Measurements from ENCODE around the gene TMTC2. TPM values are rescaled to one million over a fixed set of nuclear protein-coding genes. Genes with fewer than 3 reads are reported as not detected.
"Not testable (repeated sequence)": the region's sequence is repeated elsewhere in the genome, so short reads cannot be mapped to it uniquely, and the experiment has no call there.

The TMTC2 gene
- total RNA-seq, 1 donor from 2014 or later, result 12.3 TPM

DNA sequence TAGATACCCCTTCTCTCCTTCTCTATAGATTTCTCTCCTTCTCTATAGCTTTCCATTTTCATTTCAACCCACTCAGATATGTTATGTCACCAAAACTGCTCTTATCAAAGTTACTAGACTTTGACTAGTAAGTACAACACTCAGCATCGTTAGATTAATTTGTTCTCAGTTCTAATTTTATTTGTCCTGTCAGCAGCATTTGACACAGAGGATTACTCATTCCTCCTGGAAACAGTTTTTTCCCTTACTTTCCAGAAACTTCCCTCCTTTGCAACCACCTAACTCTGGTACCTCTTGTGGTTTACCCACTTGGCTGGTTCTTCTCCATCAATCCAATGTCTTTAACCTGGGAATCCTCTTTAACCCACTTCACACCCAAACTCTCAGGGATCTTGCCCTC, 423.7 kb downstream of the TMTC2 start:
- DNase-seq (ENCODE audit: low read depth, low spot score), result no peak

GRCh38 chr12:83113945-83114344, 427.2 kb downstream of the TMTC2 start:
- no peak for DNase-seq (ENCODE audit: low read depth, low spot score)
- Mint-ChIP-seq H3K4me1 (no peaks in the 10 kb centered on the region), H3K27me3 (ENCODE audit: low read depth) (no peaks in the 10 kb centered on the region), H3K36me3 (ENCODE audit: low read depth) (peaks cover 13% of the 10 kb centered on the region), H3K27ac (ENCODE audit: unreplicated experiment) (no peak overlapping the region), H3K9me3 (peaks cover 13% of the 10 kb centered on the region), H3K4me3 (no peak overlapping the region)
- TF ChIP-seq, protein P1, sequence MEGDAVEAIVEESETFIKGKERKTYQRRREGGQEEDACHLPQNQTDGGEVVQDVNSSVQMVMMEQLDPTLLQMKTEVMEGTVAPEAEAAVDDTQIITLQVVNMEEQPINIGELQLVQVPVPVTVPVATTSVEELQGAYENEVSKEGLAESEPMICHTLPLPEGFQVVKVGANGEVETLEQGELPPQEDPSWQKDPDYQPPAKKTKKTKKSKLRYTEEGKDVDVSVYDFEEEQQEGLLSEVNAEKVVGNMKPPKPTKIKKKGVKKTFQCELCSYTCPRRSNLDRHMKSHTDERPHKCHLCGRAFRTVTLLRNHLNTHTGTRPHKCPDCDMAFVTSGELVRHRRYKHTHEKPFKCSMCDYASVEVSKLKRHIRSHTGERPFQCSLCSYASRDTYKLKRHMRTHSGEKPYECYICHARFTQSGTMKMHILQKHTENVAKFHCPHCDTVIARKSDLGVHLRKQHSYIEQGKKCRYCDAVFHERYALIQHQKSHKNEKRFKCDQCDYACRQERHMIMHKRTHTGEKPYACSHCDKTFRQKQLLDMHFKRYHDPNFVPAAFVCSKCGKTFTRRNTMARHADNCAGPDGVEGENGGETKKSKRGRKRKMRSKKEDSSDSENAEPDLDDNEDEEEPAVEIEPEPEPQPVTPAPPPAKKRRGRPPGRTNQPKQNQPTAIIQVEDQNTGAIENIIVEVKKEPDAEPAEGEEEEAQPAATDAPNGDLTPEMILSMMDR (conservative IDR thresholded peaks at IDR 0.05), result no peak

More for the DNA sequence above, 423.7 kb downstream of the TMTC2 start:
- no peak overlapping the region for H3K4me3 Mint-ChIP-seq
- peaks cover 3% of the 10 kb centered on the region for H3K9me3 Mint-ChIP-seq
- TF ChIP-seq, protein P1 (conservative IDR thresholded peaks at IDR 0.05), result no peak
- H3K27ac Mint-ChIP-seq (ENCODE audit: unreplicated experiment), result no peak overlapping the region
- no peaks in the 10 kb centered on the region for H3K4me1 Mint-ChIP-seq
- no peaks in the 10 kb centered on the region for H3K27me3 Mint-ChIP-seq (ENCODE audit: low read depth)
- peaks cover 3% of the 10 kb centered on the region for H3K36me3 Mint-ChIP-seq (ENCODE audit: low read depth)

GRCh38 chr12:83114966-83115365, 428.3 kb downstream of the TMTC2 start:
- TF ChIP-seq, protein P1 (conservative IDR thresholded peaks at IDR 0.05), result no peak
- no peak for DNase-seq (ENCODE audit: low read depth, low spot score)
- Mint-ChIP-seq H3K4me1 (no peaks in the 10 kb centered on the region), H3K36me3 (ENCODE audit: low read depth) (peaks cover 10% of the 10 kb centered on the region), H3K4me3 (no peak overlapping the region), H3K9me3 (peaks cover 10% of the 10 kb centered on the region), H3K27ac (ENCODE audit: unreplicated experiment) (no peak overlapping the region), H3K27me3 (ENCODE audit: low read depth) (no peaks in the 10 kb centered on the region)

DNA sequence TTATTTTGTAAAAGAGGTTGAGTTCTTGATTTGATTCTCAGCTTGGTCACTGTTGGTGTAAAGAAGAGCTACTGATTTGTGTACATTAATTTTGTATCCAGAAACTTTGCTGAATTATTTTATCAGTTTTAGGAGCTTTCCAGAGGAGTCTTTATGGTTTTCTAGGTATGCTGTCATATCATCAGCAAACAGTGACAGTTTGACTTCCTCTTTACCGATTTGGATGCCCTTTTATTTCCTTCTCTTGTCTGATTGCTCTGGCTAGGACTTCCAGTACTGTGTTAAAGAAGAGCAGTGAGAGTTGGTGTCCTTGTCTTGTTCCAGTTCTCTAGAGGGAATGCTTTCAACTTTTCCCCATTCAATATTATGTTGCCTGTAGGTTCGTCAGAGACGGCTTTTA, 431.2 kb downstream of the TMTC2 start:
- peaks cover 12% of the 10 kb centered on the region for H3K9me3 Mint-ChIP-seq
- not testable (repeated sequence) for H3K36me3 Mint-ChIP-seq (ENCODE audit: low read depth); H3K4me3 Mint-ChIP-seq; DNase-seq (ENCODE audit: low read depth, low spot score); H3K4me1 Mint-ChIP-seq; H3K27ac Mint-ChIP-seq (ENCODE audit: unreplicated experiment); H3K27me3 Mint-ChIP-seq (ENCODE audit: low read depth)

GRCh38 chr12:83121897-83122622, 435.4 kb downstream of the TMTC2 start:
- no peak for DNase-seq (ENCODE audit: low read depth, low spot score)
- Mint-ChIP-seq H3K4me1 (no peaks in the 10 kb centered on the region), H3K9me3 (peaks cover 5% of the 10 kb centered on the region), H3K27me3 (ENCODE audit: low read depth) (no peaks in the 10 kb centered on the region), H3K4me3 (no peak overlapping the region), H3K27ac (ENCODE audit: unreplicated experiment) (no peak overlapping the region), H3K36me3 (ENCODE audit: low read depth) (peaks cover 2% of the 10 kb centered on the region)
- TF ChIP-seq, protein P1 (conservative IDR thresholded peaks at IDR 0.05), result no peak

DNA sequence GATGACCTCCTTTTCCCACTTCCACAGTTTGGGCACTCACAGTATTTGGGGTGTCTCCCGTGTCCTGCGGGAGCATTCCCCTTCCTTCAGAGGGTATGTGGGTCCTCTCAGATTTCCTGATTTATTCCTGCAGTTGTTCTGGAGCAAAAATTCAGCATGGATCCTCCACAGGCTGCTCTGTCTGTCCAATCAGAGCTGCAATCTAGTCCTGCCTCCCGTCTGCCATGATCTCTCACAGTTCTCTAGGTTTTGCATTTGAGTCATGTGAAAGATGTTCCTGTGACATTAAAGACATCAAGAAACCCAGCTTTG, 435.9 kb downstream of the TMTC2 start:
- Mint-ChIP-seq H3K27ac (ENCODE audit: unreplicated experiment) (no peak overlapping the region), H3K9me3 (peaks cover 5% of the 10 kb centered on the region), H3K27me3 (ENCODE audit: low read depth) (no peaks in the 10 kb centered on the region), H3K36me3 (ENCODE audit: low read depth) (peaks cover 2% of the 10 kb centered on the region), H3K4me3 (no peak overlapping the region), H3K4me1 (no peaks in the 10 kb centered on the region)
- no peak for DNase-seq (ENCODE audit: low read depth, low spot score)
- TF ChIP-seq, protein P1 (conservative IDR thresholded peaks at IDR 0.05), result no peak

All from neural crest cell (in vitro differentiated cells).